Measurements from ENCODE around the gene DCXR. TPM values are rescaled to one million over a fixed set of nuclear protein-coding genes. Genes with fewer than 3 reads are reported as not detected.

DCXR gene
- total and polyA plus RNA-seq, 10 of the 15 experiments (the other 5 are each of a cell fraction or from before 2014, with no cell fraction given), result 12.3 to 139 (median 88.9) TPM

GRCh38 chr17:82084373-82085030 is 47.0 kb upstream of the DCXR start:
- FAIRE-seq (no peak), ATAC-seq (no peak), DNase-seq (ENCODE audit: low read depth, low spot score) (no peak)
- TF ChIP-seq POLR2A (IDR thresholded peaks at IDR 0.05; ENCODE audit: low read depth, low read length), result peak; percentile 59
- no peak for TF ChIP-seq CREB1 (IDR thresholded peaks at IDR 0.05; ENCODE audit: low read depth)
- no peak for TF ChIP-seq IRF3 (IDR thresholded peaks at IDR 0.05)
- no peak for TF ChIP-seq ATF3 (IDR thresholded peaks at IDR 0.05; ENCODE audit: borderline replicate concordance, extremely low read depth, low read depth, low read length)
- in situ Hi-C loops (cut with MboI) (no loop called here), intact Hi-C loops (cut with micrococcal nuclease; ENCODE audit: unreplicated experiment) (no loop called here)
- BruUV-seq (replicated peaks), result no TSS peak
- no peaks in the 10 kb centered on the region for H3K27me3 ChIP-seq (replicated peaks in 1 of 2; ENCODE audit: control insufficient read depth in 2 of 2, insufficient read depth in 2 of 2, low read length in 1 of 2)
- no peaks in the 10 kb centered on the region for H3K4me1 ChIP-seq (ENCODE audit: control insufficient read depth, insufficient read depth, low read length)
- WGBS (ENCODE audit: insufficient coverage, insufficient replicate concordance, low lambda C conversion rate, missing lambda C conversion rate), result 89% methylated on average over 25 of the region's 31 CpGs
- H3K27ac ChIP-seq (ENCODE audit: control insufficient read depth, insufficient read depth), result no peak overlapping the region
- no peaks in the 10 kb centered on the region for H3K9me3 ChIP-seq (replicated peaks; ENCODE audit: control insufficient read depth, insufficient read depth, low read length)
- H3K79me2 ChIP-seq (ENCODE audit: control insufficient read depth, insufficient read depth, low read length), result no peaks in the 10 kb centered on the region
- no peak overlapping the region for H2AFZ ChIP-seq (ENCODE audit: control insufficient read depth, low read depth, low read length)
- ChIA-PET CTCF (no interaction called here), SMC1A (ENCODE audit: uncharacterized antibody, unreplicated experiment) (no interaction called here), POLR2A (no interaction called here), RAD21 (ENCODE audit: unreplicated experiment) (no interaction called here)
- no peak overlapping the region for H3K4me2 ChIP-seq (ENCODE audit: control insufficient read depth, insufficient read depth)
- no peaks in the 10 kb centered on the region for H4K20me1 ChIP-seq (ENCODE audit: control insufficient read depth, insufficient read depth)
- H3K36me3 ChIP-seq (ENCODE audit: control insufficient read depth in 2 of 2, insufficient read depth in 2 of 2, low read length in 1 of 2), result peaks cover 17 to 87% of the 10 kb centered on the region in 2 experiments
- no peak overlapping the region for H3K9ac ChIP-seq (ENCODE audit: control insufficient read depth, insufficient read depth, low read length)
- no peak overlapping the region for H3K4me3 ChIP-seq

- FAIRE-seq, result no peak
- ChIA-PET POLR2A (no interaction called here), SMC1A (ENCODE audit: uncharacterized antibody, unreplicated experiment) (no interaction called here), CTCF (no interaction called here), RAD21 (ENCODE audit: unreplicated experiment) (no interaction called here)
- no peak overlapping the region for H3K9ac ChIP-seq (ENCODE audit: control insufficient read depth, insufficient read depth, low read length)
- no peaks in the 10 kb centered on the region for H3K9me3 ChIP-seq (replicated peaks; ENCODE audit: control insufficient read depth, insufficient read depth, low read length)
- no peak overlapping the region for H3K27ac ChIP-seq (ENCODE audit: control insufficient read depth, insufficient read depth)
- no peaks in the 10 kb centered on the region for H3K4me1 ChIP-seq (ENCODE audit: control insufficient read depth, insufficient read depth, low read length)
- H3K4me2 ChIP-seq (ENCODE audit: control insufficient read depth, insufficient read depth), result no peak overlapping the region
- no peaks in the 10 kb centered on the region for H3K79me2 ChIP-seq (ENCODE audit: control insufficient read depth, insufficient read depth, low read length)
- H4K20me1 ChIP-seq (ENCODE audit: control insufficient read depth, insufficient read depth), result no peaks in the 10 kb centered on the region
- in situ Hi-C loops (cut with MboI), result no loop called here
- WGBS (ENCODE audit: insufficient coverage, insufficient replicate concordance, low lambda C conversion rate, missing lambda C conversion rate), result 93% methylated on average over 41 of the region's 55 CpGs
- intact Hi-C loops (cut with micrococcal nuclease; ENCODE audit: unreplicated experiment), result no loop called here
- peaks cover 17 to 84% of the 10 kb centered on the region in 2 experiments for H3K36me3 ChIP-seq (ENCODE audit: control insufficient read depth in 2 of 2, insufficient read depth in 2 of 2, low read length in 1 of 2)
- no peak overlapping the region for H3K4me3 ChIP-seq
- no peak overlapping the region for H2AFZ ChIP-seq (ENCODE audit: control insufficient read depth, low read depth, low read length)
- H3K27me3 ChIP-seq (replicated peaks in 1 of 2; ENCODE audit: control insufficient read depth in 2 of 2, insufficient read depth in 2 of 2, low read length in 1 of 2), result no peaks in the 10 kb centered on the region
- no TSS peak for BruUV-seq (replicated peaks)
- no peak for DNase-seq (ENCODE audit: low read depth, low spot score)
- ATAC-seq, result no peak
- no peak for TF ChIP-seq ASH2L (IDR thresholded peaks at IDR 0.05; ENCODE audit: borderline replicate concordance, low read depth)
- no peak for TF ChIP-seq TCF7 (IDR thresholded peaks at IDR 0.05; ENCODE audit: borderline replicate concordance)
- no peak for TF ChIP-seq LARP7 (IDR thresholded peaks at IDR 0.05)
- no peak for TF ChIP-seq KLF5 (IDR thresholded peaks at IDR 0.05; ENCODE audit: partially characterized antibody)
- no peak for TF ChIP-seq CTCF (IDR thresholded peaks at IDR 0.05 in 2 of 3, conservative IDR thresholded peaks at IDR 0.05 in 1 of 3; ENCODE audit: control insufficient read depth in 2 of 3, extremely low read depth in 1 of 3, insufficient read depth in 1 of 3, low read depth in 3 of 3, low read length in 3 of 3)
- no peak for TF ChIP-seq MTA2 (IDR thresholded peaks at IDR 0.05; ENCODE audit: low read depth)
- TF ChIP-seq MEF2B (IDR thresholded peaks at IDR 0.05; ENCODE audit: partially characterized antibody, poor library complexity, severe bottlenecking), result no peak
- TF ChIP-seq TCF12 (IDR thresholded peaks at IDR 0.05; ENCODE audit: low read depth, low read length), result no peak
Measured at GRCh38 chr17:82083533-82084359, 46.2 kb upstream of the DCXR start.
